Spinal cord (tissue), 10 donors: ENCODE results near the gene TAOK3. TPM values are rescaled to one million over a fixed set of nuclear protein-coding genes. Genes with fewer than 3 reads are reported as not detected.

Experiments
- DNase-seq, 6 donors: peaks; one replicate each; pipeline versions ENCODE4 v3.0.0 to v3.0.0-alpha.2; 2013 to 2015; ENCODE audit warnings: low spot score in 6 of 6, low read depth in 4 of 6
- H3K27ac ChIP-seq: one replicate; pipeline ENCODE4 v1.5.1; 2013; ENCODE audit warnings: low read depth, low read length, control low read depth
- H3K27me3 ChIP-seq: one replicate; pipeline ENCODE4 v1.6.1; 2013; ENCODE audit warnings: low read length; ENCODE audit not compliant: control insufficient read depth, insufficient read depth
- H3K36me3 ChIP-seq: one replicate; pipeline ENCODE4 v1.6.1; 2013; ENCODE audit warnings: low read length; ENCODE audit not compliant: control insufficient read depth, insufficient read depth
- H3K4me1 ChIP-seq: one replicate; pipeline ENCODE4 v1.6.1; 2013; ENCODE audit warnings: low read length; ENCODE audit not compliant: control insufficient read depth, insufficient read depth
- H3K4me3 ChIP-seq: one replicate; pipeline ENCODE4 v1.5.1; 2013; ENCODE audit warnings: low read depth, low read length, control low read depth
- H3K9me3 ChIP-seq: one replicate; pipeline ENCODE4 v1.6.1; 2013; ENCODE audit warnings: low read length; ENCODE audit not compliant: control insufficient read depth, insufficient read depth
- WGBS: methylation state at CpG from one replicate; pipeline ENCODE4 v1.1.5; 2013; ENCODE audit warnings: missing lambda C conversion rate; ENCODE audit not compliant: insufficient coverage; 5-methylcytosine and 5-hydroxymethylcytosine counted together
- polyA plus RNA-seq, 2 donors: library from polyadenylated mRNA; unstranded; fragments of 120-200 nt; gene quantifications; one replicate each; pipeline ENCODE4 v1.2.1, GENCODE V29; 2013; ENCODE audit not compliant: insufficient read length in 2 of 2
- total RNA-seq, 2 donors: library from RNA; depleted of rRNA in 1 of 2; stranded (reverse); fragments of 120-200 nt in 1 of 2; fragments of >200 nt in 1 of 2; gene quantifications; one replicate each; pipeline versions ENCODE4 v1.2.3 to v1.2.4, GENCODE V29; 2013 to 2014
- donor health status: healthy.

Gene TAOK3
- total and polyA plus RNA-seq, 4 donors: 46.9 to 107 (median 77.9) TPM

GRCh38 chr12:118175823-118176447 is 196.8 kb downstream of the TAOK3 start:
- H3K27ac ChIP-seq: no peak overlapping the region
- peaks cover 56% of the 10 kb centered on the region for H3K36me3 ChIP-seq
- H3K4me3 ChIP-seq: no peak overlapping the region
- H3K4me1 ChIP-seq: no peaks in the 10 kb centered on the region
- H3K27me3 ChIP-seq: no peaks in the 10 kb centered on the region
- no peaks in the 10 kb centered on the region for H3K9me3 ChIP-seq
- no peak for DNase-seq
- WGBS: 94% methylated on average over 4 of the region's 4 CpGs

- no peak for DNase-seq
- H3K9me3 ChIP-seq: no peaks in the 10 kb centered on the region
- no peak overlapping the region for H3K4me3 ChIP-seq
- no CpG with 5 or more reads among the region's 2 CpGs for WGBS
- H3K36me3 ChIP-seq: peaks cover 40% of the 10 kb centered on the region
- H3K4me1 ChIP-seq: no peaks in the 10 kb centered on the region
- no peaks in the 10 kb centered on the region for H3K27me3 ChIP-seq
- no peak overlapping the region for H3K27ac ChIP-seq
These were observed 205.8 kb downstream of the TAOK3 start for GRCh38 chr12:118166946-118167345.

GRCh38 chr12:118164798-118165486 is 207.8 kb downstream of the TAOK3 start:
- H3K4me3 ChIP-seq: no peak overlapping the region
- WGBS: 15% methylated on average over 3 of the region's 6 CpGs
- H3K36me3 ChIP-seq: peaks cover 27% of the 10 kb centered on the region
- H3K27ac ChIP-seq: no peak overlapping the region
- peak in 2 of 6 donors; percentile 53 to 67 for DNase-seq
- no peaks in the 10 kb centered on the region for H3K9me3 ChIP-seq
- no peaks in the 10 kb centered on the region for H3K27me3 ChIP-seq
- no peaks in the 10 kb centered on the region for H3K4me1 ChIP-seq

GRCh38 chr12:118160536-118160935 is 212.2 kb downstream of the TAOK3 start:
- Histone ChIP-seq H3K27ac (no peak overlapping the region), H3K4me3 (no peak overlapping the region), H3K27me3 (no peaks in the 10 kb centered on the region), H3K9me3 (no peaks in the 10 kb centered on the region), H3K36me3 (peaks cover 45% of the 10 kb centered on the region), H3K4me1 (no peaks in the 10 kb centered on the region)
- DNase-seq: no peak
- WGBS: no CpG with 5 or more reads among the region's 3 CpGs

GRCh38 chr12:118151755-118152154 is 221.0 kb downstream of the TAOK3 start:
- no peaks in the 10 kb centered on the region for H3K9me3 ChIP-seq
- WGBS: 77% methylated on average over 4 of the region's 5 CpGs
- H3K36me3 ChIP-seq: peaks cover 37% of the 10 kb centered on the region
- H3K27me3 ChIP-seq: no peaks in the 10 kb centered on the region
- no peak overlapping the region for H3K4me3 ChIP-seq
- H3K4me1 ChIP-seq: no peaks in the 10 kb centered on the region
- no peak overlapping the region for H3K27ac ChIP-seq
- no peak for DNase-seq

GRCh38 chr12:118150625-118151024 is 222.1 kb downstream of the TAOK3 start:
- no peak for DNase-seq
- Histone ChIP-seq H3K4me3 (no peak overlapping the region), H3K27me3 (no peaks in the 10 kb centered on the region), H3K4me1 (no peaks in the 10 kb centered on the region), H3K36me3 (peaks cover 39% of the 10 kb centered on the region), H3K9me3 (no peaks in the 10 kb centered on the region), H3K27ac (no peak overlapping the region)
- 67% methylated on average over 2 of the region's 7 CpGs for WGBS

GRCh38 chr12:118148287-118148686 is 224.4 kb downstream of the TAOK3 start:
- no peak for DNase-seq
- H3K27ac ChIP-seq: no peak overlapping the region
- H3K27me3 ChIP-seq: no peaks in the 10 kb centered on the region
- no CpG with 5 or more reads among the region's 5 CpGs for WGBS
- no peak overlapping the region for H3K4me3 ChIP-seq
- H3K9me3 ChIP-seq: no peaks in the 10 kb centered on the region
- H3K36me3 ChIP-seq: peaks cover 59% of the 10 kb centered on the region
- H3K4me1 ChIP-seq: no peaks in the 10 kb centered on the region

GRCh38 chr12:118145798-118146156 is 226.9 kb downstream of the TAOK3 start:
- no peak overlapping the region for H3K27ac ChIP-seq
- no peak for DNase-seq
- 76% methylated on average over 8 of the region's 9 CpGs for WGBS

GRCh38 chr12:118145113-118145797 is 227.5 kb downstream of the TAOK3 start:
- 83% methylated on average over 7 of the region's 7 CpGs for WGBS
- H3K4me1 ChIP-seq: no peaks in the 10 kb centered on the region
- no peak overlapping the region for H3K27ac ChIP-seq
- no peak overlapping the region for H3K4me3 ChIP-seq
- H3K27me3 ChIP-seq: no peaks in the 10 kb centered on the region
- H3K9me3 ChIP-seq: no peaks in the 10 kb centered on the region
- no peak for DNase-seq
- H3K36me3 ChIP-seq: peaks cover 69% of the 10 kb centered on the region

More at GRCh38 chr12:118145798-118146156, 226.9 kb downstream of the TAOK3 start:
- Histone ChIP-seq H3K36me3 (peaks cover 67% of the 10 kb centered on the region), H3K4me3 (no peak overlapping the region), H3K4me1 (no peaks in the 10 kb centered on the region), H3K27me3 (no peaks in the 10 kb centered on the region), H3K9me3 (no peaks in the 10 kb centered on the region)
